DMS153 treated with DMSO at 0.1 percent for 48 hours (cell line): ENCODE results near the gene SLC6A19.

Experiments used
- DNase-seq: peaks from one replicate; lab custom pipeline; 2025; ENCODE audit not compliant: unreplicated experiment; lab: John Stamatoyannopoulos, UW

The SLC6A19 gene

DNA sequence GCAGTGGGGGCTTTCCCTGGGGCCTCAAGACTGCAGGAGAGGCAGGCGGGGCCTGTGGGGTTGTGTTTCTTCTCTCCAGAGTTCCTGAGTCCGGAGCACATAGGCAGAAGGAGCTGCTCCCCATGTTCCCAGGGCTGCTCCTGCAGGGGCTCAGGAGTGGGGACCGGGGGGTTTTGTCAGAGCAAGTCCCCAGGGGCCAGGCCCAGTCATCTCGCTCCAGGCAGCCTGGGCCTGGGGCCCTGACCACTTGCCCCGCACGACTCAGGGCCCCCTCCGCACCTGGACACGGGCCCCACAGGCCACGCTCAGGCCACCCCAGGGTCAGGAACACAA, 22.0 kb upstream of the SLC6A19 start:
- no peak for DNase-seq

DNA sequence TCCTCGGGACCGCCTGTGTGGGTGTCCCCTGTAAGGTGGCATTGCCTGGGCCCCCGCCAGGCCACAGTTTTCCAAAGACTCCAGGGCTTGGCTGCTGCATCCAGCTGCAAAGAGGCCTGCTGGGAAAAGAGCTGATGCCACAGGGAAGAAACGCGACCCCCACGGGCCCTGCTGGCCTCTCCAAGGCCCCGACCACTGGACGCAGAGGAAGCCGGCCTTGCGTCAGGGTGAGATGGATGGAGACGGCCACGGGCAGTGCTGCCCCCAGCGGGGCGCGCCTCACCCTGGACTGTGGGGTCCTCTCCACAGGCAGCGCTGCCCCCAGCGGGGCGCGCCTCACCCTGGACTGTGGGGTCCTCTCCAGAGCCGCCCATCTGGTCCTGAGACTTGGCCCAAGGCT, 21.3 kb upstream of the SLC6A19 start:
- DNase-seq, result no peak

DNA sequence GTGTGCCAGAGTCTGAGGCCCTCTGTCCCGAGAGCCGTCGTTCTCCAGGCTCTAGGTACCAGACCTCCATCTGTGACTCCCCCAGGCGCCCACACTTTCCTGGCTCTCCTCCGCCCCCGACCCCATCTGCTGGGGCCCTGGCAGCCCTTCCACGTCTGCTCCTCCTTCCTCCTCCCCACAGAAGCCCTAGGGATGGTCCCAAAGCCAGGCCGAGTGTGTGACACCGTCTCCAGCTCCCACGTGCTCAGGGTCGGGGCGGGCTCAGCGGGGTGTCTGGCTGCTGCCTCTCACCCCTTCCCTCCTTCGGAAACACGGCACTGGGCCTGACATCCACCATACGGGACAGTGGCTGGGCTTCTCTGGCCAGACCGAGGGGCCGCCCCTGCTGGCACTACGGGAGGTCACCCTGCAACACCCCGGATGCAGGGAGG, 20.5 kb upstream of the SLC6A19 start:
- DNase-seq, result no peak

DNA sequence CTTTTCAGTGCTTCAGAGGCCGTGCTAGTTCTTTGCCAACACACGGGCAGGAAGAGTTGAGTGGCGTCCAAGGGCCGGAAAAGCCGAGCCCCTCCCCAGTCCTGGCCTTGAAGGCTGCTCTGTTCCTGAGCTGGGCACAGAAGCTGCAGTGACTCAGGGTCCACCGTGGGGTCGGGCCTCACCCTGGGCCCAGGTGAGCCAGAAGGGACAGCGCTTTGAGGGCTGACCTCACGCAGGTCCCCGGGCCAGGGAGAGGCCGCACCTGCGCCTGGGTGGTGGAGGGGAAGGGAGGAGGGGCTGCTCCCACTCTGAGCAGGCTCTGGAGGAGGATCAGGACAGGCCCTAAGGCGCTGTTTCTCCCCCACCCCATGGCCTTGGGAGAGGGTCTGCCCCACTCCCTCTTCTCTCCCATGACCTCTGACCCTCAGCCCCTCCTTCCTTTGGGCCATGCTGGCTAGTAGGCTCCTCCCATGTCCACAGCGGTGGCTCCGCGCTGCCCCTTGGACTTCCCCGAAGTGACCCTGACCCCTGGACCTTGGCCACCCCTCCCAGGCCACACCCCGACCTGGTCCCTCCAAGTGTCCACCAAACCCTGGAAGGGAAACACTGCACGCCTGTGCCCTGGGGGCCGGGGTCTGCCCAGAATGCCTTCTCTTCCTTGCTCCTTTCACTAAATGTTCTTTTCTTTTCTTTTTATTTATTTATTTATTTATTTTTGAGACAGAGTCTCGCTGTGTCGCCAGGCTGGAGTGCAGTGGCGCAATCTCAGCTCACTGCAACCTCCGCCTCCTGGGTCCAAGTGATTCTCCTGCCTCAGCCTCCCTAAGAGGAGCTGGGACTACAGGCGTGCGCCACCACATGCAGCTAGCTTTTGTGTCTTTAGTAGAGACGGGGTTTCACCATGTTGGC, 19.7 kb upstream of the SLC6A19 start:
- no peak for DNase-seq

DNA sequence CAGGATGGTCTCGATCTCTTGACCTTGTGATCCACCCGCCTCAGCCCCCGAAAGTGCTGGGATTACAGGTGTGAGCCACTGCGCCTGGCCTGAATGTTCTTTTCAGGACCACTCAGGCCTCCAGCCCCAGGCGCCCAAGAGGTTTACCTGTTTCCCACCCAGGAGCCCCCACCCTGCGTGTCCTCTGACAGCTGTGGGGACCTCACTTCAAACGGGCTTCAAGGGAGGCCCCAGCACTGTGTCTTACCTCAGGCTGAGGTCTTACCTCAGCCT, 19.1 kb upstream of the SLC6A19 start:
- DNase-seq, result no peak

DNA sequence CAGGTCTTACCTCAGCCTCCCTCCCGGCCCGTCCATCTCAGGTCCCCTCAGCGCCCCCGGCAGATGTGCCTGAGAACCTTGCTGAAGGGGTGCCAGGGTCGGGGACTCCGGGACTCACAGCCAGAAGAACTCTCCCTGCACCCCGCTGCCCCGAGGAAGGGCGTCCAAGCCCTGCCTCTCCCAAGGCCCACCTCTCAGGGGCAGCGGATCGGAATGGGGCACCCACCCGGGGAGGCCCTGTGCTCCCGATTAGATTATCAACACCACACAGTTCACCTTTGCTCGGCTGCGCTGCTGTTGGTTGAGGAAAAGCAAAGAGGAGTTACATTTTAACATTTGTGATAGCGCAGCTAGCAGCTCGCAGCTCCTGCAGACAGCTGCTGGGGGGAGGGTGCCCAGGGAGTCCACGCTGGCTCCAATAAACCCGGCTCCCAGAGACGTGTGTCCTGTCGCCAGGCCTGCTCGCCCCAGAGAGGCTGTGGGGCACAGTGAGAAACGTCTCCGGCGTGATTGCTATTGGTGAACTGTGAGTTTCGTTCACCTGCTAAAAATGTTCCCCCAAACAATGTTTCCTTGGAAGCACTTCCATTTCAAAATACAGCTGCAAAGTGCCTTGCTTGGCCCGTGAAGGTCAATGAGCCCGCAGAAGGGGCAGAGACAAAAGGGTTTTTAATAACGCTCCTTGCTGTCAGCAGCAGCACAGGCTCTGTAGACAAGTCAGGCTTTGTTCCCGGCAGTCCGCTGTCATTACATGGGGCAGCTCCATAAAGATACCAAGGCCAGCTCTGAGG, 18.6 kb upstream of the SLC6A19 start:
- DNase-seq, result no peak

DNA sequence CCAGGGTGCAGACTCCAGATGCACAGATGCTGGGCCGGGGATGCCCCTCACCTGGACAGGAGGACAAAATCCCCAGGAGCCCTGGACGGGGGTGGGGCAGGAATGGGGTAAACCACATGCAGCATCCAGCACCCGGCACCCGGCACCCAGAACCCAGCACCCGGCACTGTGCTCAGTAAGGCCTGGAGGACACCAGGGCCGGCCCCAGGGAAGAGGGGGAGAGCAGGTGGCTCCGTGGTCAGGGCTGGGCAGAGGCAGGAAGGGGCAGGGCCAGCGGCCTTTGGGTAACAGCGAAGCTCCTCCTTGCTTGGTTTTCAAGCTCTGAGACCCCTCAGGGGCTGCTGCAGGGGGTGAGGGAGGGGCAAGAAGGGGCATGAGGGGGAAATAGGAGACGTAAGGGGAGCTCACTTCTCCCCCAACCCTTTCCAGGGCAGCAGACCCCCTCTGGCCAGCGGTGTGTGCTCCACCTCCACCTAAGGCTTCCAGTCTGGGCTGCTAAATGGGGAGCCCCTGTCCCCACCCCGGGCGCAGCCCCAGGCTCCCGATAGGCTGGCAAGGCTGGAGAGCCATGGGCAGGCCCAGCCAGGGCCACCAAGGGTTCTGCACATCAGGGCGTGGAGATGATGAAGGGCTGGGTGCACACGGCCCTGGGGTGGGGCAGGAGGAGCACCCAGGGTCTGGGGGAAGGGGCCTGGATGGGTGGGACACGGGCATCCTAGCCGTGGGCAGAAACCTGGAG, 17.8 kb upstream of the SLC6A19 start:
- DNase-seq, result no peak

DNA sequence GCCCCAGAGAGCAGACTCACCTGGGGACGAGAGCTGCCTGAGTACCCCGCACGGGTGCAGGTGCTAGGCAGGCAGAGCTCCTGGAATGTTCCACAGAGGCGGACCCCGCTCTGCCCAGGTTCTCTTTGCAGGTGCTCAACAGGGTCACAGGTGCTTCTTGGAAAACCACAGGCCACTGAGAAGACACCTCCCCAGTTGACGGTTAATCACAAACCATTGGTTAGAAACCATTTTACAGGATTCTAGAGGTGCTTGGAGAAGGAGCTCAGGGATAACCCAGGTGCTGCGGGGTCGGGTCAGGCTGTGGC, 17.3 kb upstream of the SLC6A19 start:
- no peak for DNase-seq

DNA sequence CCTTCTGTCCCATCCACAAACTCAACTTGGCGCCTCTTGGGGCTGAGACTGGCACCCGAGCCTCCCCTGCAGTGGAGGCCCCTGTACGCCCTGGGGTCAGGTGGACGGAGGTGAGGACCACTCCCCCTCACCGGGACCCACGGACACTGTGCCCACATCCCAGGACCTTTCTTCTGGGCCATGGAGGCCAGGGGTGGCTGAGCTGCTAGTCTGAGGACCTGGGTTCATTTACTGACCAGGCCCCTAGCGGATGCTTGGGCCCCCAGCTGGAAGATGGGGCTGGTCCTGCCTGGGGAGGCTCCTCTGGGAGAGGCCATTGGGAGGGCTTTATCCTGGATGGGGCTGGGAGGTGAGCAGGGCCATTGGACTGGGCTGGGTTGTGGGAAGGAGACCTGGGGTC, 16.9 kb upstream of the SLC6A19 start:
- DNase-seq, result no peak

DNA sequence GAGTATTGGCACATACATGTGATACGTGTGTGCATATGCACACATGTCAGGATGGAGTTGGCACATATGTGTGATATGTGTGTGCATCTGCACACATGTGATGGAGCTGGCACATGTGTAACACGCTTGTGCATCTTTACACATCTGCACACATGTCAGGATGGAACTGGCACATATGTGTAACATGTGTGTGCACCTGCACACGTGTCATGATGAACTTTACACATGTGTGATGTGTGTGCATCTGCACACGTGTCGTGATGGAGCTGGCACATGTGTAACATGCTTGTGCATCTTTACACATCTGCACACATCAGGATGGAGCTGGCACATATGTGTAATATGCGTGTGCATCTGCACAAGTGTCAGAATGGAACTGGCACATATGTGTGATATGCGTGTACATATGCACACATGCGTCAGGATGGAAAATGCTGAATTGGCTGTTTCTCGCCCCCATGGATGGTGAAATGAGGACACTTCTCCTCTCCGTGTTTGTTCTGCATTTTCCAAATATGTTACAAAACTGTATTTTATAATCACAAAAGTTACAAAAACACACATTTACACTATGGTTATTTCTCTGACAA, 16.3 kb upstream of the SLC6A19 start:
- no peak for DNase-seq

DNA sequence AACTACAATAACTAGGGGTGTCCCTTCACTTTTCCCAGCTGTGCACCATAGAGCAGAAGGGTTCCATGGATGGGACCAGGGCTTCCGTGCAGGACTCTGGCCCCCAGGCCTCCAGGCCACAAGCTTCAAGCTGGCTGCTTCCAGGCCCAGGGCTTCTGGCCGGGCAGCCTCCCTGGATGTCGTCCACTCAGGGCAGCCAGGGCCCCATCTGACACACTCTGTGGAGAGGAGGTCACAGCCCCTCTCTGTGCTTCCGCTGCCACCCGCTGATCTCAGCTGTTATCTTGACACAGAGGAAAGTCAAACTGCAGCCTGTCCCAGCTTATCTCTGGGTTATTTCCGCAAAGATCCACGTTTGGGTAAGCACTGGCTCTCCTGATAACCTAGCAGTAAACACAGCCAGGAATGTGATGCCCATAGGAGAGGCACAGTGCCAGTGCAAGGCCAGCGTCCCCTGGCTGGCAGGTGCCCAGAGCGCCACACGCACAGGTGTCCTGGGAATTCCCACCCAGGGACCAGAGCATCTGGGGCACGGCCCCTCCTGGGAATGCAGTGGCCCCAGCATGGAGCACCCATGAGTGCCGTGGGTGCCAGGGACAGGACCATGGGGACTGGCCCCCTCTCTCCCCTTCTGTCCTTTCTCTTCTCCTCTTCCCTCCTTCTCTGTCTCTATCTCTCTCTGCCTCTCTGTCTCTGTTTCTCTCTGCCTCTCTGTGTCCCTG, 15.6 kb upstream of the SLC6A19 start:
- DNase-seq, result no peak

DNA sequence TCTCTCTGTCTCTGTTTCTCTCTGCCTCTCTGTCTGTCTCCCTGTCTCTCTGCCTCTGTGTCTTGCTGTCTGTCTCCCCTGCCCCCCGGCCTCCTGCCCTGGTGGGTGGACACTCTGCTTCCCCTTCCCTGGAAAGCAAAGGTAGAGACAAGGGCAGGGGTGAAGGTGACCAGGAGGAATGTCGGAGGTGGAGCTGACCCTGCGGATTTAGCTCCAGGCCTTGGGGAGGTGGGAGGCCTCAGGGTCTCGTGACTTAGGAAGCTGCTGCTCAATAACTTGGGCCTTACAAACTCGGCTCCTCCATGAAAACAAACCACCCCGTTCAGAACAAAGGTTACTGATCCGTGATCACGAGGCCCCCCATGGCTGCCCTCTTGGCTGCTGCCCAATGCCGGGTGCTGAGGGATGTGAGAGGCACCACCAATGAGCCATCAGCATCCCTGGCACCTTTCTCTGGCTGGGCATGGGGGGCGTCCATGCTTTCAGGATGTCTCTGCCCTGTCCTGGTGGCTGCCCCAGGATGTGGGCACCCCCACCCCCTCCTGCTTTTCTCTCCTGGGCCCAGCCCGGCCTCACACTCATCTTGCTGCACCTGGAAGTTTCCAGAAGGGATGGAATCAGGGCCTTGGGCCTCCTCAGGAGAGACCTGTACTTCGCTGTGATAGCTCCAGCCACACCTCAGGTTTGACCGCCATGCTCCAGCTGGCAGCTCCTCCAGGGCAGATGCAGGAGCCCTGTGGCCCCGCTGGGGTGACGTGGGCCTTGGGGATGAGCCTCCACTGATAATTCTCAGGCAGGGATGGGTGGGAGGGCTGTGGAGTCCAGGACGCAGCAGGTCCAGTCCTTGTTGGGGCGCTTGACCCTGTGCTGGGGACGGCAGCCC, 14.8 kb upstream of the SLC6A19 start:
- no peak for DNase-seq

DNA sequence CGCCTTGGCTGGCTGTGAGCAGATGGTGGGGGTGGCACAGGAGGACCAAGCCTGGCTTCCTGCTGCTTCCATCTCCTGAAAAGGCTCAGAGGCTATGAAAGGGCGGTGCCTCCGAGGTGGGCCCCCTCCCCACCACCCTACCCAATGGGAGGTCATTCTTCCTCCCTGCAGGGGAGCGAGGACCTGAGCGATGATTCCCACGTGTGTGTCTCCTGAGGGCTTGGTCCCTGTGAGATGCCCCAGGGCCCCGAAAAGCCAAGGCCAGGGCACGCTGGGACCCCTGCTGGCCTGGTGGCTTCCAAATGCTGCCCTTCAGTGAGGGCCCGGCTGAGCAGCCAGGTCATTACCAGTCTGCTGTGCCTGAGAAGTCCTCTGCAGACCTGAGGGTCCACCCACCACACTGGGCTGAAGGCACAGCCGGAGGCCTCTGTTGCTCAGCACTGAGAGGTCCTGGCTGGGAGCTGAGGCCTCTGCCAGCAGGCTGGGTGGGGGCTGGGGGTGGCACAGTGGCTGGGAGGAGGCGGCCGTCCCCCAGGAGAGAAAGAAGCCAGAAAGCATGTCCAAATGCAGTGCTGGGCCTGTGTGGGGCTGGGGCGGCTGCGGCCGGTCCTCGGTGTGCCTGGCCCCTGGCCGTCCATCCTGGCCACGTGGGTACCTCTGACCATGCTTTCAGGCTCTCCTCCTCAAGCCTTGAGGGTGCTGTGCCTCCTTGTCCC, 14.0 kb upstream of the SLC6A19 start:
- DNase-seq, result no peak

DNA sequence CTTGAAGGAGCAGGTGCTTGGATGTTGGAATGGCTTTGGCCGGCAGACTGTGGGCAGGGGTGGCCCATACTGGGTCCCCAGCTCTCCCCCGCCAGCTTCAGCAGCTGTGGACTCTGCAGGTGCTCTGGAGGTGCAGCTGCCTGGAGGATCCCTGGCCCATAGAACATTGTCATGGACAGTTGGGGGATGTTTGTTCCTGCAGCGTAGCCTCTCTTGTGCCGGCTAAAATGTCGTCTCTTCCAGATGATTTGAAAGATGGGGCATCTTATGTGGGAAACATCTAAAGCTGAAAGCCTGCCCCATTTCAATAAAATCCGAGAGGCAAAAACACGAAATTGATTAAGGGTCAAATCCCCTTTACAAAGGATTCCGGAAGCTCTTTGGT, 13.5 kb upstream of the SLC6A19 start:
- no peak for DNase-seq

DNA sequence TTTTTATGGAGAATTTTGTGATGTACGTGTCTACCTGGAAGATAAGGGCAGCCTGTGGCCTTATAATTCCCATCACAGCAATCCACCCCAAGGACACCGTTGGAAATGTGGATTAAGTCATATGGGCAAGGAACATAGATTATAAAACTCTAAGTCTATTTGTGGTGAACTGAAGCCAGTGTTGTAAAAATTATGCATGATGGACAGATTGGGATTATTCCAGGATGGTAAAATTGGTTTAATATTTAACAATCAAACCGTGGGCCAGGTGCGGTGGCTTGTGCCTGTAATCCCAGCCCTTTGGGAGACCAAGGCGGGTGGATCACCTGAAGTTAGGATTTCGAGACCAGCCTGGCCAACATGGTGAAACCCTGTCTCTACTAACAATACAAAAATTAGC, 12.9 kb upstream of the SLC6A19 start:
- no peak for DNase-seq

DNA sequence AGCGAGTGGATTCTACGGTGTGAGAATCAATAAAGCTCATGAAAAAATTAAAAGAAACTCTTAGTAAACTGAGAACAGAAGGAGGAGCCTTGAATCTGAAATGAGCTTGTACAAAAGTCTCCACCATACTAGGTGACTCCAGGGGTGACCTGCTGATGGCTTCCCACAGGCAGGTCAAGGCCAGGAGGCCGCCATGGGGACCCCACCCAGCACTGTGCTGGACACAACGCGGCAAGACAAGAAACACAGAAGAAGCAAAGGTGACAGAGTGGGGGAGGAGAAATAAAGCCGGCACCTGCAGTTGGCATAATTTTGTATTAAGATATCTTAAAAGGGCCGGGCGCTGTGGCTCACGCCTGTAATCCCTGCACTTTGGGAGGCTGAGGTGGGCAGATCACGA, 12.1 kb upstream of the SLC6A19 start:
- DNase-seq, result no peak

DNA sequence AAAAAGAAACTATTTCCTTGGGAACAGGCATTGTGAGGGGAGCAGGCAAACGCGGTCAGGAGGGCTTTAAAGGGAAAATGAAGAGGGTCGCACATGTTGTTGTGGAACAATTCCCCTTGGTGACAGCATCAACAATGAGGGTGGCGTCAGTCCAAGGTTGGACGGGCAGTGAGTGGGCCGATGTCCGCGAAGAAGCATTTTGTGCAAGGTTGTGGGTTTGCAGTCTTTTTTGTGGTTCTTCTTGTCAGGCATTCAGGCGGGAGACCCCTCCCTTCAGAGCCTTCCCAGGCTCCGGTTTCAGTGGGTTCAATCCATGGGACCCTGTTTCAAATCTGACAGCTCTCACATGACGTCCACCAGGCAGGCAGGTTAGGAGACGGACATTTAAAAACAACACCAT, 11.1 kb upstream of the SLC6A19 start:
- no peak for DNase-seq

DNA sequence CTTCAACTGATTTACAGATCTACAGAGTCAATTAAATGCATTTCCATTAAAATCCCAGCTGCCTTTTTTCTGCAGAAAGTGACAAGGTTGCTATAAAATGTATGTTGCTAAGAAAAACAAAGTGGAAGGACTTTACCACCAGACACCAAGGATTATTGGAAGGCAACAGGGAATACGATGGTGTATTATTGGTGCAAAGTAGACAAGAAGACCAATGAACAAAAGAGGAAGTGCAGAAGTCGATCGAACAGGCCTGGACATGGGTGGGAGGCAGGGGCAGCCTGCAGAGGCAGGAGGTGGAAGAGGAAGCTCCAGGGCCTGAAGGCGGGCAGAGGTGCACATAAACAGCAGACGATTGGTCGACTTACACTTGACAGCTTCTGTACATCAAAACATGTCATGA, 10.6 kb upstream of the SLC6A19 start:
- DNase-seq, result no peak

DNA sequence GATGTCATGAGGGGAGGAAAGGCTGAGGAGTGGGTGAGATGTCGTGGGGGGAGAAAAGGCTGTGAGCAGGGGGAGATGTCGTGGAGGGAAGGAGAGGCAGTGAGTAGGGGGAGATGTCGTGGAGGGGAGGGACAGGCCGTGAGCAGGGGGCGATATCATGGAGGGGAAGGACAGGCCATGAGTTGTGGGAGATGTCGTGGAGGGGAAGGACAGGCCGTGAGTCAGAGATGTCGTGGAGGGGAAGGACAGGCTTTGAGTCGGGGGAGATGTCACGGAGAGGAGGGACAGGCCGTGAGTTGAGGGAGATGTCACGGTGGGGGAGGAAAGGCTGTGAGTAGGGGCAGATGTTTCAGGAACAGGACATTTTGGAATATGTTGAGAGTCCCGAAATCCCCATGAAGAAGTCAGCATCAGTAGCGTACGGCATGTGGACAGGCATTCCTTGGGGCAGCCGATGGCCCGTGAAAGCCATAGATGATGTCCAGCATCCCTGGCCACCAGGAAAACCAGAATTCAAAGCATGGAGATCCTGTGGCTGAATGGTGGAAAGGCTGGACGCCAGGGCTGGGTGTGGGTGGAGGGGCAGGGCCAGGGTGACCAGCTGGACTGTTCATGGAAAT, 8.3 kb upstream of the SLC6A19 start:
- no peak for DNase-seq
